Measurements from ENCODE around the gene ODAD2. TPM values are rescaled to one million over a fixed set of nuclear protein-coding genes. Genes with fewer than 3 reads are reported as not detected.

ODAD2 gene
- total RNA-seq, 1 experiment from 2014 or later: 0.61 TPM

DNA sequence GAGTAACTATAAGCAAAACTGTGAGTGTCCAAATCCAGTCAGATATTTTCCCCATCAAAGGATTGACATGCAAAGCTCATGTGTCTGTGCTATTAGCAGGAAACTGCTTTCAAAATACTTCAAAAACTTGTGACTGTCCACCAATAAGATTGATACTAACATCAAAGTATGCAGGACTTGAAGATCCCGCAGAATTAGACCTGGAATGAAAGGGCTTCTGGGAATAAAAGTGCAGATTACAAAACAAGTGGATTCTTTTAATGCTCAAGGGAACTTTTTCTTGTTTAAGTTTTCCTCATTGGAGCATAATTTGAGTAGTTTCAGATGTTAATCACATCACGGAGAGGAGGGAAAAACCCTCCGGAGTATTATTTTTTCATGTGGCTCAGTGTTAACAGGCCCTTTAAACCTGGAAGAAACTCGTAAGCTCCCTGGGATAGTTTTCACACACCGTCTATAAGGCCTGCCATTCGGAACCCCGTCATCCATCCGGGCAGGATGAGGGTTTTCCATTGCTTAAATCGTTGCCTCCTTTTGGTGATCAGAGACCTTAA lies 219.3 kb downstream of the ODAD2 start:
- TF ChIP-seq, protein P1, sequence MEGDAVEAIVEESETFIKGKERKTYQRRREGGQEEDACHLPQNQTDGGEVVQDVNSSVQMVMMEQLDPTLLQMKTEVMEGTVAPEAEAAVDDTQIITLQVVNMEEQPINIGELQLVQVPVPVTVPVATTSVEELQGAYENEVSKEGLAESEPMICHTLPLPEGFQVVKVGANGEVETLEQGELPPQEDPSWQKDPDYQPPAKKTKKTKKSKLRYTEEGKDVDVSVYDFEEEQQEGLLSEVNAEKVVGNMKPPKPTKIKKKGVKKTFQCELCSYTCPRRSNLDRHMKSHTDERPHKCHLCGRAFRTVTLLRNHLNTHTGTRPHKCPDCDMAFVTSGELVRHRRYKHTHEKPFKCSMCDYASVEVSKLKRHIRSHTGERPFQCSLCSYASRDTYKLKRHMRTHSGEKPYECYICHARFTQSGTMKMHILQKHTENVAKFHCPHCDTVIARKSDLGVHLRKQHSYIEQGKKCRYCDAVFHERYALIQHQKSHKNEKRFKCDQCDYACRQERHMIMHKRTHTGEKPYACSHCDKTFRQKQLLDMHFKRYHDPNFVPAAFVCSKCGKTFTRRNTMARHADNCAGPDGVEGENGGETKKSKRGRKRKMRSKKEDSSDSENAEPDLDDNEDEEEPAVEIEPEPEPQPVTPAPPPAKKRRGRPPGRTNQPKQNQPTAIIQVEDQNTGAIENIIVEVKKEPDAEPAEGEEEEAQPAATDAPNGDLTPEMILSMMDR (IDR thresholded peaks at IDR 0.05; ENCODE audit: unreplicated experiment): no peak
- intact Hi-C loops (cut with micrococcal nuclease; ENCODE audit: unreplicated experiment): loop anchor here (10.0 kb wide), 1 partner anchor 185 kb away; no protein-coding TSS in a partner anchor
- DNase-seq: no peak

DNA sequence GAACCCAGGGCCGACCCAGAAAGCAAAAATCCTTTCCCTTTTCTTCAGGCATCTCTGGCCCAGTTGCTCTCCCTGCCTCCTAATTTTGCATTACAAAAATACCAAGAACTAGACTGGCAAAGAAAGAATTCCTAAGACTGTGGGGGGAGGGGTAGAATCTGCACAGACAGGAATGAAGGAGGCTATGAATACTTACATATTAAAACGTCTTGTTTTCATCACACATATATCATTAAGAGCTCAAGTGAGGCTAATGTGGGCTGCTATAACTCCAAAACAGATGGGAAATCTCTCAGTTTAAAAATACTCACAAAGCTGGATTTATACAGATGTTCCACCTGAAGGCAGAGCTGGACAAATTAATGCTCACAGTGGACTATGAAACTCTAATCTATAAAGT lies 224.0 kb downstream of the ODAD2 start:
- BruUV-seq (replicated peaks): no TSS peak
- Mint-ChIP-seq H3K4me3 (ENCODE audit: low read depth, unreplicated experiment) (no peak overlapping the region), H3K4me1 (ENCODE audit: low read depth, unreplicated experiment) (no peaks in the 10 kb centered on the region), H3K9me3 (ENCODE audit: low read depth, unreplicated experiment) (no peaks in the 10 kb centered on the region), H3K36me3 (ENCODE audit: insufficient read depth, unreplicated experiment) (no peaks in the 10 kb centered on the region), H3K27ac (ENCODE audit: unreplicated experiment) (no peak overlapping the region), H3K27me3 (ENCODE audit: unreplicated experiment) (peaks cover 51% of the 10 kb centered on the region)
- TF ChIP-seq, protein P1 (IDR thresholded peaks at IDR 0.05; ENCODE audit: unreplicated experiment): no peak
- intact Hi-C loops (cut with micrococcal nuclease; ENCODE audit: unreplicated experiment): no loop called here
- no peak for DNase-seq
- CTCF ChIA-PET: interaction anchor here (1.4 kb wide), 1 partner anchor 46 kb away, joined by 3 read pairs; no protein-coding TSS in a partner anchor

More for the DNA sequence above, 219.3 kb downstream of the ODAD2 start:
- H3K9me3 Mint-ChIP-seq (ENCODE audit: low read depth, unreplicated experiment): peaks cover 4% of the 10 kb centered on the region
- CTCF ChIA-PET: no interaction called here
- H3K4me1 Mint-ChIP-seq (ENCODE audit: low read depth, unreplicated experiment): peaks cover 8% of the 10 kb centered on the region
- no peak overlapping the region for H3K27ac Mint-ChIP-seq (ENCODE audit: unreplicated experiment)
- peaks cover 29% of the 10 kb centered on the region for H3K27me3 Mint-ChIP-seq (ENCODE audit: unreplicated experiment)
- BruUV-seq (replicated peaks): no TSS peak
- H3K4me3 Mint-ChIP-seq (ENCODE audit: low read depth, unreplicated experiment): no peak overlapping the region
- no peaks in the 10 kb centered on the region for H3K36me3 Mint-ChIP-seq (ENCODE audit: insufficient read depth, unreplicated experiment)

DNA sequence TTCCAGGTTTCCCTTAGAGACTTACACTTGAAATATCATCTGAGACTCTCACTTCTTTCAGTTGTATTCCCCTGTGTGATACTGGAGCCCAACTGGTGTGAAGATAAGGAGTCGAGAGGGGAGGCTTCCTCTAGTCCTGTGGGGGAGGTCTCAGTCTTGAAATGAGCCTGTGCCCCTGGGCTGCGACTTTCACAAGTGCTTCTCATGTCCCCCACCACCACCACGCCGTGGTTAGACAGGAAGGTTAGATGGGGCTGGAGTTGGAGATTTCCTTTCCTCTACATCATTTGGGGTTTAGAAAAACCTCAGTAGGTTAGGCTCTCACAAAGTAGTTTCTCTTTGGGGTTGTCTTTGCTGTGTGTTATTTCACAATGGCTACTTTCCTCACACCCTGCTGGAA lies 227.6 kb downstream of the ODAD2 start:
- H3K4me3 Mint-ChIP-seq (ENCODE audit: low read depth, unreplicated experiment): no peak overlapping the region
- CTCF ChIA-PET: interaction anchor here (0.6 kb wide), 1 partner anchor 1045 kb away, joined by 6 read pairs; no protein-coding TSS in a partner anchor
- intact Hi-C loops (cut with micrococcal nuclease; ENCODE audit: unreplicated experiment): no loop called here
- no peak overlapping the region for H3K27ac Mint-ChIP-seq (ENCODE audit: unreplicated experiment)
- no TSS peak for BruUV-seq (replicated peaks)
- no peaks in the 10 kb centered on the region for H3K9me3 Mint-ChIP-seq (ENCODE audit: low read depth, unreplicated experiment)
- H3K27me3 Mint-ChIP-seq (ENCODE audit: unreplicated experiment): peaks cover 51% of the 10 kb centered on the region
- H3K36me3 Mint-ChIP-seq (ENCODE audit: insufficient read depth, unreplicated experiment): no peaks in the 10 kb centered on the region
- no peaks in the 10 kb centered on the region for H3K4me1 Mint-ChIP-seq (ENCODE audit: low read depth, unreplicated experiment)
- TF ChIP-seq, protein P1 (IDR thresholded peaks at IDR 0.05; ENCODE audit: unreplicated experiment): no peak
- no peak for DNase-seq

DNA sequence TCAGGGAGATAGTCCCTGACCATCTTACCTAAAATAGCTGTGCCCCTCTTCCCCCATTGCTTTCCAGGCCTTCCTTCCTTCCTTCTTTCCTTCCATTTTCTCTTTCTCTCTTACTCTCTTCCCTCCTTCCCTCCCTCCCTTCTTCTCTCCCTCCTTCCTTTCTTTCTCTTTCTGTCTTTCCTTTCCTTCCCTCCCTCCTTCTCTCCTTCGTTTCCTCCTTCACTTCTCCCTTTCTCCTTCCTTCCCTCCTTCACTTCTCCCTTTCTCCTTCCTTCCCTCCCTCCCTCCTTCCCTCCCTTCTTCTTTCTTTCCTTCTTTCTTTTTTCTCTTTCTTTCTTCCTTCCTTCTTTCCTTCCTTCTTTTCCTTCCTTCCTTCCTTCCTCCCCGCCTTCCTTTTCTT lies 228.7 kb downstream of the ODAD2 start:
- TF ChIP-seq, protein P1 (IDR thresholded peaks at IDR 0.05; ENCODE audit: unreplicated experiment): no peak
- H3K9me3 Mint-ChIP-seq (ENCODE audit: low read depth, unreplicated experiment): no peaks in the 10 kb centered on the region

More for the DNA sequence above, 228.7 kb downstream of the ODAD2 start:
- no peak overlapping the region for H3K27ac Mint-ChIP-seq (ENCODE audit: unreplicated experiment)
- no peaks in the 10 kb centered on the region for H3K36me3 Mint-ChIP-seq (ENCODE audit: insufficient read depth, unreplicated experiment)
- CTCF ChIA-PET: no interaction called here
- no peaks in the 10 kb centered on the region for H3K4me1 Mint-ChIP-seq (ENCODE audit: low read depth, unreplicated experiment)
- intact Hi-C loops (cut with micrococcal nuclease; ENCODE audit: unreplicated experiment): no loop called here
- H3K4me3 Mint-ChIP-seq (ENCODE audit: low read depth, unreplicated experiment): no peak overlapping the region
- no TSS peak for BruUV-seq (replicated peaks)
- H3K27me3 Mint-ChIP-seq (ENCODE audit: unreplicated experiment): peaks cover 40% of the 10 kb centered on the region
- no peak for DNase-seq
